MM.1S (cell line): ENCODE results near the gene TOGARAM2.

Source experiments
- CTCF ChIP-seq: fragments of 300-600 bp; sonication (generic); IDR thresholded peaks from 2 replicates; pipeline ENCODE4 v1.5.1; 2016; ENCODE audit warnings: antibody characterized with exemption, low read length, mixed read lengths
- EZH2phosphoT487 ChIP-seq: fragments of 300-600 bp; sonication (generic); IDR thresholded peaks from 2 replicates; pipeline ENCODE4 v1.6.1; 2018; ENCODE audit warnings: antibody characterized with exemption, low read length

GRCh38 chr2:28981016-28981441, at the start of gene TOGARAM2:
- TF ChIP-seq CTCF (no peak), EZH2phosphoT487 (no peak)
